Left lung (tissue), 10 donors: Measurements from ENCODE around the gene ICE2. TPM values are rescaled to one million over a fixed set of nuclear protein-coding genes. Genes with fewer than 3 reads are reported as not detected.

Experiments
- ATAC-seq: fragments of 200-7000 bp; cut with Tn5 transposase; one replicate; pipeline ENCODE4 v1.9.1; 2020; ENCODE audit warnings: moderate library complexity
- DNase-seq, 4 donors: peaks; one replicate each; pipeline ENCODE4 v3.0.0-alpha.2; 2013 to 2020
- H3K27ac ChIP-seq, 2 donors: fragments of 200-600 bp; sonication (generic) in 1 of 2; one replicate each; pipeline versions ENCODE4 v1.5.0 to v1.8.0; 2020 to 2021
- H3K27me3 ChIP-seq, 2 donors: fragments of 200-600 bp; sonication (generic) in 1 of 2; one replicate each; pipeline versions ENCODE4 v1.5.0 to v1.8.0; 2020 to 2021
- H3K36me3 ChIP-seq, 2 donors: fragments of 200-600 bp; sonication (generic) in 1 of 2; one replicate each; pipeline versions ENCODE4 v1.5.0 to v1.8.0; 2020 to 2021
- H3K4me1 ChIP-seq, 2 donors: fragments of 200-600 bp; one replicate each; pipeline ENCODE4 v1.8.0; 2021
- H3K4me3 ChIP-seq, 2 donors: fragments of 200-600 bp; sonication (generic) in 1 of 2; one replicate each; pipeline versions ENCODE4 v1.5.0 to v1.8.0; 2020 to 2021; ENCODE audit warnings: mild to moderate bottlenecking in 1 of 2
- H3K9me3 ChIP-seq, 2 donors: fragments of 200-600 bp; sonication (generic) in 1 of 2; one replicate each; pipeline versions ENCODE4 v1.5.0 to v1.8.0; 2020 to 2021
- CTCF ChIP-seq, 2 donors: fragments of 200-600 bp; sonication (generic) in 1 of 2; IDR thresholded peaks; one replicate each; pipeline versions ENCODE4 v1.5.0 to v1.8.0; 2021; ENCODE audit warnings: antibody characterized with exemption in 2 of 2
- intact Hi-C, 2 donors: fragments of 100-400 bp; cut with DNase I; formaldehyde crosslinking; loops; one replicate each; pipeline versions ENCODE4 v1.11.2 to v1.14.2; 2022
- polyA plus RNA-seq, 6 donors: library from polyadenylated mRNA; unstranded; fragments of 120-200 nt; gene quantifications; one replicate each; pipeline ENCODE4 v1.2.1, GENCODE V29; 2013; ENCODE audit not compliant: insufficient read length in 6 of 6
- total RNA-seq, 2 donors: library from RNA; stranded (reverse); fragmentation: NEBNext Ultra II Directional; extraction: Animal tissue kit (Norgen Biotek cat#: 25700); gene quantifications; one replicate each; pipeline ENCODE4 v1.2.1, GENCODE V29; 2021
- donor health status: DM: no; HTN: yes; CAD: no.
- donor health status: DM: no; HTN: no; CAD: no.

Gene ICE2
- total and polyA plus RNA-seq, 8 donors: 35.9 to 94.4 (median 80.8) TPM

DNA sequence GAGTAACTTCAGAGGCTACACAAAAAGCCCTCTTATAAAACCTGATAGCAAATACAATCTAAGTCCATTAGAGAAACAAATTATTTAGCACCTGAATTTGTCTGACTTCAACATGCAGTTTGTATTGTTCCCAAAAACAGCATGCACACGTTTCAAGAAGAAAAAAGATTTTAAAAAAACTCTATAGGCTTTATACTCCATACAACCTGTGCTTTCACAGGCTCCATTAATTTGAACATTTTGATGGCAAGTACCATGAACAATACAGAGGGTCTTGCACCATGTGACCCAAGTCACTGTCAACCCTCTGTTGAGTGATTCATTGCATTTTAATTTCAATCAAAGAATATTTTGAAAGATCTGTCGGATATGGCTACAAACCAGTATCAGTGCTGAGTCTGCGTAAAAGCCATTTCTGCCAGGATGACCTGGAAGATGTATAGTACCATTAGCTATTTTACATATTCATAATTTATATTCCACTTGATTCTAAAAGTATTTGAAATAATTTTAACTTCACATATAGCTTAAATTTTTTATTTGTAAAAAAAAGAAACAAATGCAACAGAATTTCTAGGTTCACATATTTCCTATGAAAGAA lies 94.3 kb downstream of the ICE2 start:
- intact Hi-C loops: no loop called here
- H3K27ac ChIP-seq: no peak overlapping the region
- DNase-seq: no peak
- ATAC-seq: no peak
- TF ChIP-seq CTCF (IDR thresholded peaks at IDR 0.05): no peak
- H3K4me1 ChIP-seq: peaks cover 16 to 72% of the 10 kb centered on the region in 2 donors
- peaks cover 0 to 72% of the 10 kb centered on the region in 2 donors for H3K36me3 ChIP-seq
- H3K27me3 ChIP-seq: no peaks in the 10 kb centered on the region
- no peak overlapping the region for H3K4me3 ChIP-seq
- no peaks in the 10 kb centered on the region for H3K9me3 ChIP-seq

DNA sequence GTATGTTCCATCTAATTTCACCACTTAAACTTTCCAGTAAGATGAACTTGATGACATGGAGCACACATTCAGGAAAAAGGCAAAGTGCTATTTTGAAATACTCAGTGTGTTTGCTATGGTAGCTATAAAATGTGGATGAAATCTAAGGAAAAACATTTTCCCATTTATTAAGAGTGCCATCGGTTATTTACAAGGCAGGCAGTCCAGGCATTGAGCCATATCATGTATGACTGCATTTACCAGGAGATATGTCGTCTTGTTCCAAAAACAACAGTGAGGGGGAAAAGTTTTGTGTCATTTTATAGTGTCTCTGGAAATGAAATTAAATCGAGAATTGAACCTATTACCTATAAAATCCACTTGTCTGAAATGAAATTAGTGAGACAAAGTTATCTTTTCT lies 94.9 kb downstream of the ICE2 start:
- intact Hi-C loops: no loop called here
- Histone ChIP-seq H3K27ac (no peak overlapping the region), H3K9me3 (no peaks in the 10 kb centered on the region), H3K4me1 (peaks cover 10 to 72% of the 10 kb centered on the region in 2 donors), H3K4me3 (no peak overlapping the region), H3K36me3 (peaks cover 0 to 78% of the 10 kb centered on the region in 2 donors), H3K27me3 (no peaks in the 10 kb centered on the region)
- ATAC-seq (no peak), DNase-seq (no peak)
- TF ChIP-seq CTCF (IDR thresholded peaks at IDR 0.05): no peak

DNA sequence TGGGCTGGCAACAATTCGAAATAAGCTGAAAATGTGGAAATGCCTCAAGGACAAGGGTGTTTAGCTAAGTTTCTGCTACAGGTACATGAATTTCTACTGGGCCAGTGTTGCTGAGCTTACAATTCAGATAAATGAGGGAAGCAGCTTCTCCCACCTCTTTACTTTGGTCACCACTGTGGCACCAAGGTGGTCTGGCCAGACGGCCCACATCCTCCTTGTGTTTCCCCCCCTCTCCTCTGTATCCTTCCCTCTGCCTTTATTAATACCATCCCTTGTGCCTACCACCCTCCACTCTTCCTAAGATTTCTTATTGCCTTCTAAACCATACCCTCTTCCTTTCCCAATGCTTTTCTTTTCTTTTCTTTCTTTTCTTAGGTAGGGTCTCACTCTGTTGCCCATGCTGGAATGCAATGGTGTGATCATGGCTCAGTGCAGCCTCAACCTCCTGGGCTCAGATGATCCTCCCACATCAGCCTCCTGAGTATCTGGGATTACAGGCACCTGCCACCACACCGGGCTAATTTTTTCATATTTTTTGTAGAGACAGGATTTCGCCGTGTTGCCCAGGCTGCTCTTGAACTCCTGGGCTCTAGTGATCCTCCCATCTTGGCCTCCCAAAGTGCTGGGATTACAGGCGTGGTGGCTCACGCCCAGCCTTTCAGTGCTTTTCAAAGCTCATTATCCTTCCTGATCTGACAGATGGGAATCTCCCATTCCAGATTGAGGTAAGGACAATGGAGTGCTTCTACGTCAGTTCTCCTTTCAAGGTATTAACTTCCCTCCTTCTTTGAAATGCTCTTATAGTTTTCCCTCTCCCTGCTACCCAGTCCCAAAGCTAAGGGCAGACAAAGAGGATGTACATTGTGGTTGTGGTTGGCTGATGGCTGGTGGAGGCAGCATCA lies 95.9 kb downstream of the ICE2 start:
- DNase-seq: no peak
- TF ChIP-seq CTCF (IDR thresholded peaks at IDR 0.05): no peak
- no peak overlapping the region for H3K4me3 ChIP-seq
- H3K27me3 ChIP-seq: no peaks in the 10 kb centered on the region
- H3K27ac ChIP-seq: no peak overlapping the region
- H3K4me1 ChIP-seq: peaks cover 4 to 70% of the 10 kb centered on the region in 2 donors
- no peak for ATAC-seq
- intact Hi-C loops: no loop called here
- peaks cover 0 to 88% of the 10 kb centered on the region in 2 donors for H3K36me3 ChIP-seq
- no peaks in the 10 kb centered on the region for H3K9me3 ChIP-seq

- ATAC-seq (peak; percentile 38), DNase-seq (no peak)
- H3K36me3 ChIP-seq: peaks cover 0 to 99% of the 10 kb centered on the region in 2 donors
- no peak overlapping the region for H3K4me3 ChIP-seq
- no peaks in the 10 kb centered on the region for H3K9me3 ChIP-seq
- H3K27me3 ChIP-seq: no peaks in the 10 kb centered on the region
- H3K4me1 ChIP-seq: peaks cover 8 to 67% of the 10 kb centered on the region in 2 donors
- no peak for TF ChIP-seq CTCF (IDR thresholded peaks at IDR 0.05)
- intact Hi-C loops: no loop called here
- peak overlapping the region in 1 of 2 donors; percentile 23 for H3K27ac ChIP-seq
Observed at GRCh38 chr15:60381148-60381788, 97.7 kb downstream of the ICE2 start.
